GM21526 (cell line): ENCODE measurements around the gene PLAC1.

ENCODE experiments used
- ATAC-seq: cut with Tn5 transposase; IDR thresholded peaks from one replicate; pipeline ENCODE4 v1.9.1; 2021; ENCODE audit warnings: moderate library complexity; ENCODE audit not compliant: unreplicated experiment, low FRiP score

Gene PLAC1

GRCh38 chrX:134671294-134671693, 13.0 kb upstream of the PLAC1 start:
- ATAC-seq, result no peak

GRCh38 chrX:134670134-134670924, 12.1 kb upstream of the PLAC1 start:
- ATAC-seq, result no peak

- ATAC-seq, result no peak
These were observed 11.3 kb upstream of the PLAC1 start for GRCh38 chrX:134669378-134670098.

GRCh38 chrX:134664202-134664601, 5.9 kb upstream of the PLAC1 start:
- ATAC-seq, result no peak

- ATAC-seq, result no peak
These were observed 3.0 kb upstream of the PLAC1 start for GRCh38 chrX:134661295-134661694.

GRCh38 chrX:134660627-134661026, 2.4 kb upstream of the PLAC1 start:
- no peak for ATAC-seq

- ATAC-seq, result no peak
These were observed 1.5 kb upstream of the PLAC1 start for GRCh38 chrX:134659761-134660160.

- no peak for ATAC-seq
These were observed 421 bp upstream of the PLAC1 start for GRCh38 chrX:134658760-134659023.

GRCh38 chrX:134654398-134655012, 3.8 kb downstream of the PLAC1 start:
- no peak for ATAC-seq

- no peak for ATAC-seq
These were observed 4.4 kb downstream of the PLAC1 start for GRCh38 chrX:134653835-134654234.

GRCh38 chrX:134650701-134651100, 7.6 kb downstream of the PLAC1 start:
- no peak for ATAC-seq

- no peak for ATAC-seq
These were observed 8.5 kb downstream of the PLAC1 start for GRCh38 chrX:134649770-134650169.

- ATAC-seq, result no peak
These were observed 10.8 kb downstream of the PLAC1 start for GRCh38 chrX:134647477-134647877.

GRCh38 chrX:134646691-134647090, 11.6 kb downstream of the PLAC1 start:
- no peak for ATAC-seq

GRCh38 chrX:134645936-134646543, 12.2 kb downstream of the PLAC1 start:
- no peak for ATAC-seq

GRCh38 chrX:134642386-134642785, 15.9 kb downstream of the PLAC1 start:
- ATAC-seq, result no peak

GRCh38 chrX:134641346-134641745, 16.9 kb downstream of the PLAC1 start:
- ATAC-seq, result no peak

- ATAC-seq, result no peak
These were observed 17.4 kb downstream of the PLAC1 start for GRCh38 chrX:134640914-134641313.

GRCh38 chrX:134636851-134637250, 21.4 kb downstream of the PLAC1 start:
- ATAC-seq, result no peak

- ATAC-seq, result no peak
These were observed 23.6 kb downstream of the PLAC1 start for GRCh38 chrX:134634691-134635090.

GRCh38 chrX:134633832-134634231, 24.4 kb downstream of the PLAC1 start:
- no peak for ATAC-seq
